Activated CD8-positive, alpha-beta memory T cell treated with anti-CD3 and anti-CD28 coated beads for 36 hours (primary cell): Measurements from ENCODE around the gene TEX29. TPM values are rescaled to one million over a fixed set of nuclear protein-coding genes. Genes with fewer than 3 reads are reported as not detected.

Experiments used
- CTCF ChIA-PET: fragments of 350-600 bp; sonication (Branson Sonifier 250); formaldehyde crosslinking; loops from one replicate; lab custom pipeline; 2021; ENCODE audit warnings: antibody characterized with exemption; lab: Charles Lee
- POLR2A ChIA-PET: fragments of 350-600 bp; sonication (Branson Sonifier 250); formaldehyde crosslinking; loops from one replicate; lab custom pipeline; 2021; ENCODE audit warnings: antibody characterized with exemption; lab: Charles Lee
- total RNA-seq, 2 experiments: library from RNA; stranded (reverse); gene quantifications; one replicate each; pipeline ENCODE4 v1.2.3, GENCODE V29; 2021

Gene TEX29
- total RNA-seq, 2 experiments from 2014 or later: not detected

GRCh38 chr13:111330066-111330610 lies 9.7 kb downstream of the TEX29 start:
- CTCF ChIA-PET: no interaction called here
- POLR2A ChIA-PET: no interaction called here

GRCh38 chr13:111335298-111335697 lies 14.9 kb downstream of the TEX29 start:
- CTCF ChIA-PET: no interaction called here
- POLR2A ChIA-PET: no interaction called here

DNA sequence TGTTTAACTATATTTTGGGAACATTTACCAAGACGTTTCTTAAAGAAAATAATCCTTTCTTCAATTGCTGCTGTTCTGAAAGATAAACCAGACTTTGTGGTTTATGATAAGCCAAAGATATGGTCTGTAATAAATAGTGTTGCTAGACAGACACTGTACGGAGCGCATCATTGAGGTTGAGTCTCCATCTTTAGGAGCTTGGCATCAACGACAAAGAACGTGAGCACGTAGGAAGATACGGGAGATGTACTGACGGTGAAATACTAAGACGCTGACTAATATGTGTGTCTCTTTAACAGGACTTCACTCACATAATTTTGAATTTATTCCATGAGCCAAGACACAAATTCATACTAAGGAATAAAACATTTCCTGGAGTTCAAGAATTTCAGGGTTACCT lies 16.2 kb downstream of the TEX29 start:
- POLR2A ChIA-PET: no interaction called here
- CTCF ChIA-PET: no interaction called here

DNA sequence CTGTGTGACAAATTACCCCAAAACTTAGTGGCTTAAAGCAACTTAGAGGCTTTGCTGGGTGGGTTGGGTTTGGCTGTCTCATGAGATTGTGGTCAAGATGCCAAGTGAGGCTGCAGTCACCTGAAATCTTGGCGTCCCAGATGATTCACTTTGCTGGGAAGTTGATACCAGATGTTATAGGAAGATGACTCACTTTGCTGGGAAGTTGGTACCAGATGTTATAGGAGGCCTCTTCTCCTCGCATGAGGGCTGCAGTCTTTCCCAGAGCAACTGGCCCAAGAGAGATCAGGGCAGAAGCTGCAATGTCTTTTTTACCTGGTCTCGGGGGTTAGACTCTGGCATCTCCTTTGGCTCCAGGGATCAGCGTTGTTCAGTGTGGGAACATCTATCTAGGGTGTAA lies 16.8 kb downstream of the TEX29 start:
- ChIA-PET CTCF (no interaction called here), POLR2A (no interaction called here)

GRCh38 chr13:111337741-111338140 lies 17.3 kb downstream of the TEX29 start:
- ChIA-PET POLR2A (no interaction called here), CTCF (no interaction called here)

DNA sequence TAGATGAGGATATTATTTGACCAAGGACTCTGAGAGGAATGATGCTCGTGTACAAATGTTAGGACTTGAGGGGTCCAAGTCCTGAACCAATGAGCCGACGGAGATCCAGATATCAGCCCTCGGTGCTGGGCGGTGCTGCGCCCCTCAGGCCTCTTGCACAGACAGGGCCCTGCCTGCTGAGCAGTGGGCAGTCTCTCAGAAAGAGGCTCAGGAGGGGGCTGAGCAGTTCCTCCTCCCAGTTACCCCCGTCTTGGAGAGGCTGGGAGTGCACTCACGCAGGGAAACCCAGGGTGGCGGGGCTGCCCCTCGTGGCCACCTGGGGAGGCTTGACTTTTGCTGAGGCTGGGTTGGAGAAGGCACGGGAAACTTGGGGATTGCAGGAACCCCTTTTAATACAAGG lies 18.4 kb downstream of the TEX29 start:
- POLR2A ChIA-PET: no interaction called here
- CTCF ChIA-PET: no interaction called here

DNA sequence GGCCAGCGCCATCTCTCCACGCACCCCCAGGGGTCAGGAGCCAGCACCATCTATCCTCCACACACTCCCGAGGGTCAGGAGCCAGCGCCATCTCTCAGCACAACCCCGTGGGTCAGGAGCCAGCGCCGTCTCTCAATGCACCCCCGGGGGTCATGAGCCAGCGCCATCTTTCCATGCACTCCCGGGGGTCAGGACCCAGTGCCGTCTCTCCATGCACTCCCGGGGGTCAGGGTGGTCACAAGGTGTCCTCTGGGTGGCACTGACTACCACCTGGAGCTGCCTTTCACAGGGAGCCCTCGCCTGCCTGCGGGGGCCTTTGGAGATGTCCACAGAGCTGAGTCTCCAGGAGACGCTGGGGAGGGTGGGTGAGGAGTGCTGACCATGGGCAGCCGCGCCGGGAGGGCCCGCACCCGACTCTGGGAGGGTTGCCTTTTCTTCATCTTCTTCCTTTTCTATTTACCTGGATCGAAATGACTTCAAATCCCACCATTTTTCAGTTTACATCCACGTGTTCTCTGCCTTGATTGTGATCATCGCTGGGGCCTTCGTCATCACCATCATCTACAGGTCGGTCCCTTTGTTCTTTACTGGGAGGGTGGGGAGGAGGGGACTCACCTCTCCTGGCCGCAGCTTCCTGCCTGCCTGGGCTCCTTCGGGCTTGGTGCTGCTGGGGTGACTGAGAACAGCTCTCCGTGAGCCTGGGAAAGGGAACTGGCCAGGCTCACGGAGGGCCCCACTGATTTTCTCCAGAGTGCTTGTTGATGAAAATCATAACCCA lies 19.1 kb downstream of the TEX29 start:
- CTCF ChIA-PET: no interaction called here
- POLR2A ChIA-PET: no interaction called here

DNA sequence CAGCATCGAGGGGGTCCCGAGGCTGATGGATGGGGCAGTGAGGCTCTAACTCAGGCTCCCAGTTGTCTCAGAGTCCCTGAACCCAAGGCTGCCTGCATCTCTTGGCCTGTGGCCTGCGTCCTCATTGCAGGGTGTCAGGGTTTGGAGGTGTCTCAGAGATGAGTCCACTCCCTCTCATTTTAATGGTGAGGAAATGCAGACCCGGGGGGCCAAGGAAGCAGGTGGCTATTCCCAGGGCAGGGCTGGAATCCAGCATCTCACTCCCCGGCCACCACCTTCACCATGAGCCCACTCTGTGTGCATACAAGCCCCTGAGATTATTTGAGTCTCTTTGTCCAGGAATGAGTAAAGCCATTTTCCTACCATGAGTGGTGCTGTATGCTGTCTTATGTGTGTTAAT lies 21.4 kb downstream of the TEX29 start:
- POLR2A ChIA-PET: no interaction called here
- CTCF ChIA-PET: no interaction called here

DNA sequence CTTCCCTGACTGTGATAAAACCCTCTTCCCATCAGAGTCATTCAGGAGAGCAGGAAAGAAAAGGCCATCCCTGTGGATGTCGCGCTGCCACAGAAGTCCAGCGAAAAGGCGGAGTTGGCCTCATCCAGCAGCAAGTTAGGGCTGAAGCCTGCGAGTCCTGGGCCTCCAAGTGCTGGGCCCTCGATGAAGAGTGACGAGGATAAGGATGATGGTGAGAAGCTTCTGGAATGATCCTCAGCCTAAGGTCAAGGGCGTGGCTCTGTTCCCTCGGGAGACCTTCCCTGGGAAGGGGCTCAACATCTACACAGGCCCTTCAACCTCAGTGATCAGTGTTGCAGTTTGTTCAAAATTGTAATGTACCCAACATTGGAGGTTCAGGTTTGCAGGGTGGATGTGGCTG lies 22.3 kb downstream of the TEX29 start:
- ChIA-PET POLR2A (no interaction called here), CTCF (no interaction called here)

DNA sequence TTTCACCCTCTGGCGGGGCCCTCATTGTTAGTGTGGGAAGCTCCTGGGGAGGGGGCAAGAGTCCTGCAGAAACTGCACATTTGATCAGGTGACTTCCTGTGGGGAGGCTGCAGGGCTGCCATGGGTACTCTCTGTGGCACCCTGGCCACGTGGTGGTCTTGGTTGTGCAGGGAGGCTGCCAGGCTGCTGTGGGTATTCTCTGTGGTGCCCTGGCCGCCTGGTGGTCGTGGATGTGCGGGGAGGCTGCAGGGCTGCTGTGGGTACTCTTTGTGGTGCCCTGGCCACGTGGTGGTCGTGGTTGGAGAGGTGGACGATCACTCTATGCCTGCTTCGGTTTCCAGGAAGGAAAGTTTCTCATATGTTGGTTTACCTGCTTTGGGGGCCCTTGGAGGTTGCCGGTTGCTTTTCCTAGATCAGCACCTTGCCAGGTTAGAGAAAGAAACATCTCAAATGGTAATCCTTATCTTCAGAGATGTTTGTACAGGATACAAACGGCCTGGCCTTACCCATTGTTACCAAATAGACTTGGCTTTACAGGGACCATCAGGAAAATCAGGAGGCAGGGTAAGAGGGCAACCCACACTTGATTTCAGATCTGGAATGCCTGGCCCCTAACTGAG lies 22.9 kb downstream of the TEX29 start:
- ChIA-PET POLR2A (no interaction called here), CTCF (no interaction called here)

DNA sequence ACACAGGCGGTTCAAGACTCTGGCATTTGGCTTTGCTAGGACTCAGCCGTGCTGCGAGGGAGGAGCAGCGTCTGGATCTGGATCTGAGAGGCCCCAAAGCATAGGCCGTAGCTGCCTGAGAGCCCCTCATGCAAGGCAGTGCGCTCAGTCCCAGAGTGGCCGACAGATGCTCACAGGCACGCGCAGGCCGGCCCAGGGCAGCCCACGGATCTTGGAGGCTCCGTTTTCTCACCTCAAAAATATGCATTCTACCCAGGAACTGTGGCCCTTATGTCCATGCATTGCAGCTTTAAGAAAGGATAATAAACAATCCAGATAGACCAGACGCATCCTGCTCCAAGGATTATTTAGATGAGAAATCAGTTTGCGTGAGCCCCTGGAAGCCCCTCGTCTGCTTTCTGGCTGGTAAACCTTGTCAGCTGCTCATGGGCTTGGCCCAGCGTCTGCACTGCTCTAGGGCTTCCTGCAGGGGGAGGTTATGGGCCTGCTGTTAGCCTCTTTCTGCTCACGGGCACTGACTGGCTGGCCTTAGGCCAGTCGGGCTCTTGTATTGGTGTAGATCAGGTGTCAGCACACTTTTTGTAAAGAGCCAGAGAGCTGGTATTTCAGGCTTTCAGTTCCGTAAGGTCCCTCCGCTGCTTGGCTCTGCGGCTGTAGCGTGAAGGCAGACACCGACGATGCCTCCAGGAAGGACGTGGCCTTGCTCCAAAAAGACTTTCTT lies 24.2 kb downstream of the TEX29 start:
- ChIA-PET CTCF (no interaction called here), POLR2A (no interaction called here)

GRCh38 chr13:111345682-111346081 lies 25.2 kb downstream of the TEX29 start:
- POLR2A ChIA-PET: interaction anchor here (0.5 kb wide), 1 partner anchor 114 kb away, joined by 9 read pairs; no protein-coding TSS in a partner anchor
- CTCF ChIA-PET: no interaction called here

GRCh38 chr13:111346101-111346680 lies 25.7 kb downstream of the TEX29 start:
- POLR2A ChIA-PET: no interaction called here

DNA sequence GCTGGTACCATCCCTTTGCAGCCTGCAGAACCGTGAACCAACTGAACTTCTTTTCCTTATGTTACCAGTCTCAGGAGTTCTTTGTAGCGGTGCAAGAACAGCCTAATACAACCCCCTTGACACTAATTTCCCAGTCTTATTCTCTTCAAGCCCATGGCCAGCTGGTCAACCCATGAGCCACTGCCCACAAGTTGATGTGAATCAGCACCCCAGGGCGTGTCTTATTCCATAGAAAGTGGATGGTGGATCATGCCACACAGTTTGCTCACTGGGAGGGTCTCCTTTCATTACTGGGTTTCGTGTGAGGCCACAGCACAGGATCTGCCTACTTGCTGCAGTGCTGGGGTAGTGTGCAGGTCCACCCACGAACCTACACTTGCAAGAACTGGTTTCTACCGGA lies 27.0 kb downstream of the TEX29 start:
- POLR2A ChIA-PET: no interaction called here
- CTCF ChIA-PET: no interaction called here

More at GRCh38 chr13:111346101-111346680, 25.7 kb downstream of the TEX29 start:
- CTCF ChIA-PET: no interaction called here

- ChIA-PET POLR2A (no interaction called here), CTCF (no interaction called here)
Observed at GRCh38 chr13:111353508-111353907, 33.1 kb downstream of the TEX29 start.

DNA sequence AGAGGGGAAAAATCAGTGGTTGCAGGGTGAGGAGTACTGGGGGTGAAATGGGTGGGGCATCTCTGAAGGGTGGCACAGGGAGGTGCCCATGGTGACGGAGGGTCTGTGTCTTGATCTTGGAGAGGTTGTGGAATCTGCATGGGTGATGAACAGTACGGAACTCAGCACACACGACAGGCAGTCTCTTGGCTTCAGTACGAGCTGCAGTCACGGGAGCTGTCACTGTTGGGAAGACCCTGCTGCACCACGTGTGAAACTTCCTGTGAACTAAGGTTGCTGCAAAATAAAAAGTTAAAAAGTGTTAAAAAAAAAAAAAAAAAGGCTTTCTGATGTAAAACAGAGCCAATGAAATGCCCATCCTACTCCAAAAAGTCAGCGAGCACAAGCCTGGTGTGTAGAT lies 34.3 kb downstream of the TEX29 start:
- ChIA-PET POLR2A (no interaction called here), CTCF (interaction anchor here (0.7 kb wide), 1 partner anchor 16 kb away, joined by 3 read pairs; no protein-coding TSS in a partner anchor)

DNA sequence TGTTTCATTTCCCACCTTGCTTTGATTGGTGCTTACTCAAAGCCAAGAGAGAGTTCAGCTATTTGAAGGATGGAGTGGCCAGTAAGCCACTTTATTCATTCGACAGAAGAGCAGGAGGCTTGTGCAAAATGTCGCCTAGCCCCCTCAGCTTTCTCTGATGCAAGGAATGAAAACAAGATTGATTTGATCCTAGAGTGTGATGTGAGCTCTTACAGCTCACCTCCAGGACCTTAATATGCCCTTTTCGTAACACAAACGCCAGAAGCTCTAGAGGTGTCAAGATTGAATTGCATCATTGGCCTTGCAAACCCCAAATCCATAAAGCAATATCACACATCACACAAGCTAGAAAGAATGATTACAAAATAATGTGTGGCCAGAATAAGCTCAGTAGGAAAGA lies 36.4 kb downstream of the TEX29 start:
- ChIA-PET CTCF (no interaction called here), POLR2A (no interaction called here)

- POLR2A ChIA-PET: no interaction called here
- CTCF ChIA-PET: no interaction called here
Observed at GRCh38 chr13:111359237-111359915, 38.9 kb downstream of the TEX29 start.

DNA sequence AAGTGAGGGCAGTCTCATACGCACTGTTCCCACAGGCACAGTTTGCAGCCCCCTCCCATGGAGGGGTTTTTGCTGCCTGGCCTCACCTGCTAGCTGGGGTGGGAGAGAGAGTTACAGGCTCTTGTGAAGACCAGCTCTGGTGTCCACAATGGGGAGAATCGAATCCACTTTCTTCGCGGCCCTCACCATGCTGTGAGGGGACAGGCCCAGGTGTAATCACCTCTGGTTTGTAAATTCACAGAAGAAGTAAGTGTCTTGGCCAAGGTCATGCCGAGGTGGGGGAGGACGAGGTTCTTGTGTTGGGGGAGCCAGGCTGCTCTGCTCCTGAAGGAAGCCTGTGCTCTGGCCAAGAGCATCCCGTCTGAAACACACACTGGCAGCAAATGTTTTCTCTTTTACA lies 39.5 kb downstream of the TEX29 start:
- ChIA-PET POLR2A (no interaction called here), CTCF (no interaction called here)
